GM12892 (cell line): Measurements from ENCODE around the gene HNRNPD.

Experiments used
- POLR2A ChIP-seq: IDR thresholded peaks from 2 replicates; pipeline ENCODE4 v1.6.1; 2011; ENCODE audit warnings: low read depth, low read length, control low read depth
- POLR2AphosphoS5 ChIP-seq: IDR thresholded peaks from 2 replicates; pipeline ENCODE4 v1.6.1; 2011; ENCODE audit warnings: low read depth, low read length, control low read depth
- TAF1 ChIP-seq: IDR thresholded peaks from 2 replicates; pipeline ENCODE4 v1.6.1; 2011; ENCODE audit warnings: low read depth, mild to moderate bottlenecking, control low read depth, low read length, borderline replicate concordance

- no peak for TF ChIP-seq POLR2A
- TF ChIP-seq POLR2AphosphoS5: no peak
- no peak for TF ChIP-seq TAF1
Measured at GRCh38 chr4:82320351-82320750, 53.4 kb downstream of the HNRNPD start.
